NCI-H2081 (cell line): Measurements from ENCODE around the gene PTPRT.

Experiments used
- DNase-seq, 2 experiments: peaks; one replicate each; lab custom pipeline; 2025; lab: John Stamatoyannopoulos, UW

The PTPRT gene

GRCh38 chr20:43119720-43120119 is 70.0 kb downstream of the PTPRT start:
- DNase-seq: no peak

GRCh38 chr20:43102394-43102793 is 87.3 kb downstream of the PTPRT start:
- no peak for DNase-seq

- no peak for DNase-seq
Measured at GRCh38 chr20:43096931-43097260, 92.8 kb downstream of the PTPRT start.

- DNase-seq: no peak
Measured at GRCh38 chr20:43096126-43096930, 93.4 kb downstream of the PTPRT start.

GRCh38 chr20:43095034-43095433 is 94.7 kb downstream of the PTPRT start:
- no peak for DNase-seq

GRCh38 chr20:43092386-43093088 is 97.2 kb downstream of the PTPRT start:
- DNase-seq: no peak

GRCh38 chr20:43068482-43068881 is 121.2 kb downstream of the PTPRT start:
- DNase-seq: no peak

- no peak for DNase-seq
Measured at GRCh38 chr20:43066125-43066524, 123.6 kb downstream of the PTPRT start.

- no peak for DNase-seq
Measured at GRCh38 chr20:43065299-43065698, 124.4 kb downstream of the PTPRT start.

- no peak for DNase-seq
Measured at GRCh38 chr20:43058077-43058476, 131.6 kb downstream of the PTPRT start.

- DNase-seq: no peak
Measured at GRCh38 chr20:43057317-43057716, 132.4 kb downstream of the PTPRT start.

- no peak for DNase-seq
Measured at GRCh38 chr20:43055181-43055884, 134.4 kb downstream of the PTPRT start.

- DNase-seq: no peak
Measured at GRCh38 chr20:43052532-43052931, 137.2 kb downstream of the PTPRT start.

- no peak for DNase-seq
Measured at GRCh38 chr20:43046966-43047365, 142.7 kb downstream of the PTPRT start.

- no peak for DNase-seq
Measured at GRCh38 chr20:43043887-43044286, 145.8 kb downstream of the PTPRT start.

- no peak for DNase-seq
Measured at GRCh38 chr20:43040427-43040826, 149.3 kb downstream of the PTPRT start.

GRCh38 chr20:43037605-43038309 is 151.9 kb downstream of the PTPRT start:
- no peak for DNase-seq

- no peak for DNase-seq
Measured at GRCh38 chr20:43034981-43035724, 154.6 kb downstream of the PTPRT start.

- DNase-seq: no peak
Measured at GRCh38 chr20:43032459-43032858, 157.2 kb downstream of the PTPRT start.

GRCh38 chr20:43029176-43029575 is 160.5 kb downstream of the PTPRT start:
- no peak for DNase-seq

- DNase-seq: no peak
Measured at GRCh38 chr20:43028470-43028869, 161.2 kb downstream of the PTPRT start.

GRCh38 chr20:43023836-43024235 is 165.9 kb downstream of the PTPRT start:
- DNase-seq: no peak
